HepG2 (cell line): ENCODE data around the gene SDK2. TPM values are rescaled to one million over a fixed set of nuclear protein-coding genes. Genes with fewer than 3 reads are reported as not detected.

ENCODE experiments used
- ATAC-seq: fragments of 200-7000 bp; cut with Tn5 transposase; 3 replicates; pipeline ENCODE4 v1.9.1; 2020; ENCODE audit warnings: mild to moderate bottlenecking, moderate library complexity
- BruUV-seq: library from RNA; stranded (reverse); fragments of 400-500 nt; replicated peaks from 2 replicates; lab custom pipeline; 2021; lab: Mats Ljungman, UMichigan
- CTCF ChIA-PET: fragments of 300-600 bp; formaldehyde crosslinking; extraction: SDS; loops from one replicate; lab custom pipeline; 2021; ENCODE audit warnings: low total read pairs, inconsistent platforms, low intra/inter-chr PET ratio; lab: Yijun Ruan, JAX
- POLR2A ChIA-PET: fragments of 350-600 bp; sonication (Branson Sonifier 250); formaldehyde crosslinking; loops from one replicate; lab custom pipeline; 2020; ENCODE audit warnings: antibody characterized with exemption, inconsistent platforms; lab: Yijun Ruan, JAX
- DNase-seq: peaks from one replicate; pipeline ENCODE4 v3.0.0-alpha.2; 2015; ENCODE audit warnings: low spot score
- FAIRE-seq: peaks from 3 replicates; lab custom pipeline; 2011; peaks lifted over from hg19 to GRCh38; lab: Jason Lieb, UNC
- H2AFZ ChIP-seq: one replicate; pipeline ENCODE4 v1.6.1; 2011; ENCODE audit warnings: low read length, inconsistent platforms
- H3K27ac ChIP-seq: fragments of 300-600 bp; 3 replicates; pipeline ENCODE4 v1.8.0; 2011; ENCODE audit warnings: mixed run types, mild to moderate bottlenecking, mixed read lengths, low read length, inconsistent platforms; ENCODE audit not compliant: insufficient read depth; ENCODE audit errors: extremely low read length
- H3K27me3 ChIP-seq, 2 experiments: fragments of 200-600 bp in 1 of 2; 2 replicates in 1 of 2; 3 replicates in 1 of 2; pipeline versions ENCODE4 v1.6.0 to v1.8.0; 2011; ENCODE audit warnings: low read length in 2 of 2, mild to moderate bottlenecking in 2 of 2, moderate library complexity in 2 of 2, inconsistent platforms in 1 of 2; ENCODE audit not compliant: insufficient read depth in 2 of 2, control insufficient read depth in 1 of 2
- H3K36me3 ChIP-seq, 2 experiments: fragments of 200-600 bp in 1 of 2; replicated peaks in 1 of 2; 2 replicates in 1 of 2; 3 replicates in 1 of 2; pipeline versions ENCODE4 v1.5.1 to v1.8.0; 2011; ENCODE audit warnings: low read length in 2 of 2, inconsistent platforms in 1 of 2; ENCODE audit not compliant: insufficient read depth in 2 of 2, control insufficient read depth in 1 of 2
- H3K4me1 ChIP-seq: 2 replicates; pipeline ENCODE4 v1.5.1; 2012; ENCODE audit warnings: low read length, inconsistent platforms; ENCODE audit not compliant: insufficient read depth
- H3K4me2 ChIP-seq: 2 replicates; pipeline ENCODE4 v1.6.0; 2011; ENCODE audit warnings: low read depth, low read length, inconsistent platforms
- H3K4me3 ChIP-seq, 3 experiments: fragments of 200-600 bp in 1 of 3; sonication (generic), shearing (Covaris generic) in 1 of 3; replicated peaks in 1 of 3; 2 replicates each; pipeline ENCODE4 v1.5.1; 2011 to 2016; ENCODE audit warnings: low read length in 3 of 3, inconsistent platforms in 2 of 3, low read depth in 2 of 3, mild to moderate bottlenecking in 2 of 3, control low read depth in 1 of 3, mixed read lengths in 1 of 3; ENCODE audit not compliant: insufficient read depth in 1 of 3
- H3K79me2 ChIP-seq: one replicate; pipeline ENCODE4 v1.6.1; 2011; ENCODE audit warnings: low read length, inconsistent platforms; ENCODE audit not compliant: insufficient read depth
- H3K9ac ChIP-seq: 2 replicates; pipeline ENCODE4 v1.6.0; 2011; ENCODE audit warnings: mild to moderate bottlenecking, low read depth, low read length, inconsistent platforms; ENCODE audit not compliant: insufficient read depth
- H3K9me3 ChIP-seq: 2 replicates; pipeline ENCODE4 v1.5.1; 2012; ENCODE audit warnings: mild to moderate bottlenecking, low read length
- H4K20me1 ChIP-seq: 2 replicates; pipeline ENCODE4 v1.6.0; 2011; ENCODE audit warnings: inconsistent platforms, mild to moderate bottlenecking, low read length, moderate library complexity; ENCODE audit not compliant: insufficient read depth
- FOSL1 ChIP-seq: sonication (generic); formaldehyde crosslinking; IDR thresholded peaks from 2 replicates; pipeline ENCODE4 v1.9.0; 2021; ENCODE audit warnings: missing genetic modification reagents, borderline replicate concordance
- FOXA1 ChIP-seq, 2 experiments: fragments of 450-650 bp in 1 of 2; sonication (generic) in 1 of 2; formaldehyde crosslinking in 1 of 2; IDR thresholded peaks; 2 replicates each; pipeline versions ENCODE4 v1.4.0 to v1.6.1; 2016 to 2020; ENCODE audit warnings: missing genetic modification reagents in 1 of 2
- GTF3A ChIP-seq: sonication (generic); formaldehyde crosslinking; conservative IDR thresholded peaks from 2 replicates; pipeline ENCODE4 v1.4.0; 2020; ENCODE audit warnings: mild to moderate bottlenecking, missing genetic modification reagents
- PATZ1 ChIP-seq: sonication (generic); formaldehyde crosslinking; IDR thresholded peaks from 2 replicates; pipeline ENCODE4 v1.4.0; 2020; ENCODE audit warnings: missing genetic modification reagents
- PHF21A ChIP-seq: sonication (generic); formaldehyde crosslinking; IDR thresholded peaks from 2 replicates; pipeline ENCODE4 v1.5.0; 2020; ENCODE audit warnings: mild to moderate bottlenecking, missing genetic modification reagents
- ZNF687 ChIP-seq: sonication (generic); formaldehyde crosslinking; IDR thresholded peaks from 2 replicates; pipeline ENCODE4 v1.5.1; 2020; ENCODE audit warnings: mild to moderate bottlenecking, missing genetic modification reagents, moderate library complexity
- ZUFSP ChIP-seq: sonication (generic); formaldehyde crosslinking; IDR thresholded peaks from 2 replicates; pipeline ENCODE4 v1.9.0; 2021; ENCODE audit warnings: missing genetic modification reagents, mild to moderate bottlenecking, borderline replicate concordance
- WGBS: methylation state at CpG from one replicate; pipeline ENCODE4 v1.1.6; 2017; ENCODE audit warnings: low lambda C conversion rate; 5-methylcytosine and 5-hydroxymethylcytosine counted together
- in situ Hi-C: cut with HindIII; loops from 2 replicates; pipeline ENCODE4 v1.10.0; 2017; ENCODE audit warnings: low pct_unique_long_range_greater_than_20kb; ENCODE audit not compliant: extremely low pct_ligation_motif_present
- intact Hi-C: fragments of 100-400 bp; cut with micrococcal nuclease; formaldehyde crosslinking; loops from one replicate; pipeline ENCODE4 v1.10.0; 2022; ENCODE audit not compliant: unreplicated experiment
- polyA plus RNA-seq, 8 experiments: library from polyadenylated mRNA; depleted of rRNA in 3 of 8; stranded (reverse) in 7 of 8; unstranded in 1 of 8; fragments of >200 nt; fragmentation: Illumina TruSeq in 4 of 8; extraction: Trizol in 4 of 8; gene quantifications; 2 replicates each; pipeline versions ENCODE4 v1.2.1 to v1.2.3, GENCODE V29; 2011 to 2016; ENCODE audit warnings: low read depth in 4 of 8, missing spikeins in 1 of 8, mixed read lengths in 1 of 8; ENCODE audit not compliant: insufficient read depth in 1 of 8
- total RNA-seq, 5 experiments: library from RNA; depleted of rRNA; stranded (reverse); fragments of >200 nt; fragmentation: Illumina TruSeq; extraction: Trizol; gene quantifications; 2 replicates each; pipeline ENCODE4 v1.2.3, GENCODE V29; 2016; ENCODE audit warnings: low read depth in 1 of 5

The SDK2 gene
- total and polyA plus RNA-seq, 2 of the 13 experiments (the other 11 are each of a cell fraction or from before 2014, with no cell fraction given): not detected

GRCh38 chr17:73347351-73347750, 296.9 kb downstream of the SDK2 start:
- ATAC-seq (no peak), FAIRE-seq (no peak), DNase-seq (no peak)
- CTCF ChIA-PET: no interaction called here
- no TSS peak for BruUV-seq
- H3K9me3 ChIP-seq: no peaks in the 10 kb centered on the region
- no peaks in the 10 kb centered on the region for H3K79me2 ChIP-seq
- POLR2A ChIA-PET: interaction anchor here (1.4 kb wide), 1 partner anchor 85 kb away, joined by 3 read pairs; no protein-coding TSS in a partner anchor
- H3K9ac ChIP-seq: no peak overlapping the region
- H3K27ac ChIP-seq: no peak overlapping the region
- no peak overlapping the region for H3K4me3 ChIP-seq
- WGBS: 0% methylated on average over 3 of the region's 5 CpGs
- intact Hi-C loops: no loop called here
- in situ Hi-C loops: no loop called here
- H3K36me3 ChIP-seq: no peaks in the 10 kb centered on the region
- H3K4me1 ChIP-seq: peaks cover 35% of the 10 kb centered on the region
- peaks cover 19 to 92% of the 10 kb centered on the region in 2 experiments for H3K27me3 ChIP-seq
- no peak overlapping the region for H3K4me2 ChIP-seq
- H2AFZ ChIP-seq: no peak overlapping the region
- TF ChIP-seq GTF3A (CRISPR knock-in tag): no peak
- no peak for TF ChIP-seq PHF21A (CRISPR knock-in tag)
- no peak for TF ChIP-seq FOSL1 (CRISPR knock-in tag)
- no peak for TF ChIP-seq PATZ1 (CRISPR knock-in tag)
- 0 out of 2 replicates have a peak, but pooled peaks have one; percentile 16 for TF ChIP-seq ZNF687
- no peak for TF ChIP-seq ZUFSP
- TF ChIP-seq FOXA1 (IDR thresholded peaks at IDR 0.05): no peak
- TF ChIP-seq FOXA1 (CRISPR knock-in tag; IDR thresholded peaks at IDR 0.05): no peak
- no peaks in the 10 kb centered on the region for H4K20me1 ChIP-seq
